ENCODE data around the gene RPTOR. TPM values are rescaled to one million over a fixed set of nuclear protein-coding genes. Genes with fewer than 3 reads are reported as not detected.
A peak's percentile ranks its signal among the peaks of the same experiment; 100 is the strongest.
"Not testable (repeated sequence)": the region's sequence is repeated elsewhere in the genome, so short reads cannot be mapped to it uniquely, and the experiment has no call there.

RPTOR gene
- total RNA-seq, 6 donors from 2014 or later, result 26.8 to 109 (median 36.8) TPM

DNA sequence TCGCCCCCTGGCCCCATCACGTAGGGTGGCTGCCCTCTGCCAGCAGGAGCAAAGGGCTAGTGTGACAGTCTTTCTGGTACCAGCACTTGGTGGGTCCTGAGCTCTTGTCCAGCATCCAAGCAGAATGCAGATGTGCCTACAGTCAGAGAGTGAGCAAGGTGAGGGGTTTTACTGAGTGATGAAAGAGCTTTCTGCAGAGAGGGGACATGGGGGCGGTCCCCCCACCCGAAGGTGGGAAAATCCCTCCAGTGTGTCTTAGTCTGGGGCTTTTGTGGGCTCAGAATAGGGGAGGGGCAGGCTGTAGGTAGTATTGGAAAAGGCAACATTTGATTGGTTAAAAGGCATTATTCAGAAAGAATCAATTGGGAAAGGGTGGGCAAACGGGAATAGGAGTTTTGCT, 152.3 kb downstream of the RPTOR start:
- WGBS, 2 donors, result 94 to 100% methylated on average over 5 of the region's 5 CpGs
- no peak overlapping the region for H3K27ac ChIP-seq
- no peaks in the 10 kb centered on the region for H3K36me3 ChIP-seq
- DNase-seq (no peak), ATAC-seq (ENCODE audit: low FRiP score in 2 of 2) (no peak)
- H3K4me3 ChIP-seq, result no peak overlapping the region
- no peaks in the 10 kb centered on the region for H3K27me3 ChIP-seq
- H3K4me1 ChIP-seq, result peaks cover 0 to 3% (median 0%) of the 10 kb centered on the region in 4 donors
- no peaks in the 10 kb centered on the region for H3K9me3 ChIP-seq
- TF ChIP-seq, protein P1, sequence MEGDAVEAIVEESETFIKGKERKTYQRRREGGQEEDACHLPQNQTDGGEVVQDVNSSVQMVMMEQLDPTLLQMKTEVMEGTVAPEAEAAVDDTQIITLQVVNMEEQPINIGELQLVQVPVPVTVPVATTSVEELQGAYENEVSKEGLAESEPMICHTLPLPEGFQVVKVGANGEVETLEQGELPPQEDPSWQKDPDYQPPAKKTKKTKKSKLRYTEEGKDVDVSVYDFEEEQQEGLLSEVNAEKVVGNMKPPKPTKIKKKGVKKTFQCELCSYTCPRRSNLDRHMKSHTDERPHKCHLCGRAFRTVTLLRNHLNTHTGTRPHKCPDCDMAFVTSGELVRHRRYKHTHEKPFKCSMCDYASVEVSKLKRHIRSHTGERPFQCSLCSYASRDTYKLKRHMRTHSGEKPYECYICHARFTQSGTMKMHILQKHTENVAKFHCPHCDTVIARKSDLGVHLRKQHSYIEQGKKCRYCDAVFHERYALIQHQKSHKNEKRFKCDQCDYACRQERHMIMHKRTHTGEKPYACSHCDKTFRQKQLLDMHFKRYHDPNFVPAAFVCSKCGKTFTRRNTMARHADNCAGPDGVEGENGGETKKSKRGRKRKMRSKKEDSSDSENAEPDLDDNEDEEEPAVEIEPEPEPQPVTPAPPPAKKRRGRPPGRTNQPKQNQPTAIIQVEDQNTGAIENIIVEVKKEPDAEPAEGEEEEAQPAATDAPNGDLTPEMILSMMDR (IDR thresholded peaks at IDR 0.05), result no peak
- TF ChIP-seq POLR2AphosphoS5 (IDR thresholded peaks at IDR 0.05), result no peak
- TF ChIP-seq EP300 (IDR thresholded peaks at IDR 0.05), result no peak
- no peak for TF ChIP-seq POLR2A (IDR thresholded peaks at IDR 0.05)

DNA sequence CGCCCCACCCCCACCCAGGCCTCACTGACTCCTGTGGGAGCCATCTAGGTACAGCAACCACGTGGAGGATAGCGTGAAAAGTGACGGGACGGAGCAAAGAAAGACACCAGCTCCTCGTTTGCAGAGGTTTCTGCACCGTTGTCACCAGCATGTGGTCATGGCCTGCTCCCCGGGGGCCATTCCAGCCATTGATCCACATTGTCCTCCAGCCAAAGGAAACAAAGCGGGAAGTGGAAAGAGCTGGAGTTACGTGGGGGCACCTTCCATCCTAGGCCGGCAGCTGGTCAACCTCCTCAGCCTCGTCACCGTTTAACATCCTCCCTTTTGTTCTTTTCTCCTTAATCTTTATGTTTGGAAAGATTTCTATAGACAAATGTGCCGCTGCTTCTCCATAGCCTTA, 153.7 kb downstream of the RPTOR start:
- Histone ChIP-seq H3K4me1 (peaks cover 0 to 3% (median 0%) of the 10 kb centered on the region in 4 donors), H3K27me3 (no peaks in the 10 kb centered on the region), H3K9me3 (no peaks in the 10 kb centered on the region), H3K4me3 (no peak overlapping the region), H3K36me3 (no peaks in the 10 kb centered on the region), H3K27ac (no peak overlapping the region)
- no peak for DNase-seq
- TF ChIP-seq POLR2A (IDR thresholded peaks at IDR 0.05) (no peak), EP300 (IDR thresholded peaks at IDR 0.05) (no peak), POLR2AphosphoS5 (IDR thresholded peaks at IDR 0.05) (no peak)
- TF ChIP-seq, protein P1 (IDR thresholded peaks at IDR 0.05), result no peak
- 90 to 91% methylated on average over 14 of the region's 14 CpGs for WGBS, 2 donors
- no peak for ATAC-seq (ENCODE audit: low FRiP score in 2 of 2)

DNA sequence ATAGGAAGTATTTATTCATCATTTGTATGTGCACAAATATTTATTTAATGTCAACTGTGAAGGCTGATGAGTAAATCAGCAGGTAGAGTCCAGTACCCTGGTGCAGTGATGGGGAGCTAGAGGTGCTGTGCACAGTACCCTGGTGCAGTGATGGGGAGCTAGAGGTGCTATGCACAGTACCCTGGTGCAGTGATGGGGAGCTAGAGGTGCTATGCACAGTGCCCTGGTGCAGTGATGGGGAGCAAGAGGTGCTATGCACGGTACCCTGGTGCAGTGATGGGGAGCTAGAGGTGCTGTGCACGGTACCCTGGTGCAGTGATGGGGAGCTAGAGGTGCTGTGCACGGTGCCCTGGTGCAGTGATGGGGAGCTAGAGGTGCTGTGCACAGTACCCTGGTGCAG, 154.6 kb downstream of the RPTOR start:
- not testable (repeated sequence) for ATAC-seq (ENCODE audit: low FRiP score in 2 of 2); H3K9me3 ChIP-seq; H3K27me3 ChIP-seq; H3K36me3 ChIP-seq; H3K4me1 ChIP-seq; DNase-seq; H3K27ac ChIP-seq; H3K4me3 ChIP-seq
- WGBS, 2 donors, result 94 to 100% methylated on average over 2 to 3 of the region's 3 CpGs

DNA sequence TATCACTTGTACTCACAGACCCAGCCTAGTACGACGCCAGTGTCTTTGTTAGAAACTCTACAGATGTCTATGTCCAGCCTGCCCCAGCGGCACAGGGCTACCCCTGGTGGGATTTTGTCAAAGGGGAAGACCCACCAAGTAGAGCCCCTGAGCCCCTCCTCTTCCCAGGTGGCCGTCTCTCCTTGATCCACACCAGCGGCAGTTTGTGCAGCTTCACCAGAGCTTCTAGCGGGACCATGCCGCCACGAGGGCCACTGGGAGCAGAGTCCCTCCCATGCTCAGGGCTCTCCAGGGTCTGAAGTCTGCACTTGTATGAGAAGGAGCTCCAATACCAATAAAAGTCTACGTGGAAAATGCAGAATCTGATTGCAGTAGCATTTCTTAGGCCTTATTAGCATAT, 157.1 kb downstream of the RPTOR start:
- Histone ChIP-seq H3K4me1 (peaks cover 0 to 7% (median 2%) of the 10 kb centered on the region in 4 donors), H3K9me3 (no peaks in the 10 kb centered on the region), H3K27ac (no peak overlapping the region), H3K4me3 (no peak overlapping the region), H3K27me3 (no peaks in the 10 kb centered on the region), H3K36me3 (no peaks in the 10 kb centered on the region)
- ATAC-seq (ENCODE audit: low FRiP score in 2 of 2), result no peak
- WGBS, 2 donors, result 87 to 91% methylated on average over 6 to 9 of the region's 9 CpGs
- DNase-seq, result peak in 1 of 2 donors; percentile 36
- TF ChIP-seq POLR2A (IDR thresholded peaks at IDR 0.05), result no peak
- TF ChIP-seq, protein P1 (IDR thresholded peaks at IDR 0.05), result no peak
- no peak for TF ChIP-seq POLR2AphosphoS5 (IDR thresholded peaks at IDR 0.05)
- no peak for TF ChIP-seq EP300 (IDR thresholded peaks at IDR 0.05)

DNA sequence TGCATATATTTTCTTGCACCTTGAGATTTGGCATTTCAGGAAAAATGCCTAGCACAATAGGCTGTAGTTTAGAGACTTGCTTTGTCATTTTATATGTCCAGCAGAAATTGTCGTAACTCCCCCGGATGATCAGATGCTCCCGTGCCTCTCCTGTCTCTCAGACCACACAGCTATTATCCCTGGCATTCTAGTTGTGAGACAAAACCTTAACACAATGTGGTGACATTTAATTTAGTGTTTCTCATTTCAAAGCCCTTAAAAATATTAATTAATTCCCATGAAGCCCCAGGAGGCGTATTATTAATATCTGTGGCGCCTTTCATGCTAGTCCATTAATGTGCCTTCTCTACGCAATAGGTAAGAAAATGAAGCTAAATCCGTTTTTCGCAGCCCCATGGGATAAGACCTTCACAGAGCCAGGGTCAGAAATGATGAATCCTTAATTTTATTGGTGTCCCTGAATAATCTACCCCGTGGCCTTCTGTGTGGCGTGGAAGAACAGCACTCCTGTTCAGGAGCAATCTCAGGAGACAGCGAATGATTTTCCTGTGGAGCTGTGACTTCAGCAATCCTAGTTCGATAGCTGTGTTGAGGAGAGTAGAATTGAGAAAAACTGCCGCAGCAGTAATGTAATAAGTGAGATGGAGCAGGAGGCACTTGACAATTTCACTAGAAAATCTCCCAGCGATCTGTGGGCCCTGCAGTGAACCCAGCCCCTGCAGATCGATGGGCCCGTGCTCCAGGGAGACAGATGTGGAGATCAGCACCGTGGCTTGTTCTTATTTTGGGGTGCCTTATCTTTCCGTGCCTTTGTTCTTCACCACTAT, 157.9 kb downstream of the RPTOR start:
- ATAC-seq (ENCODE audit: low FRiP score in 2 of 2) (no peak), DNase-seq (no peak)
- Histone ChIP-seq H3K36me3 (no peaks in the 10 kb centered on the region), H3K9me3 (no peaks in the 10 kb centered on the region), H3K4me3 (no peak overlapping the region), H3K4me1 (peaks cover 0 to 7% (median 2%) of the 10 kb centered on the region in 4 donors), H3K27ac (no peak overlapping the region), H3K27me3 (no peaks in the 10 kb centered on the region)
- TF ChIP-seq POLR2AphosphoS5 (IDR thresholded peaks at IDR 0.05), result no peak
- TF ChIP-seq, protein P1 (IDR thresholded peaks at IDR 0.05), result no peak
- 93 to 94% methylated on average over 18 of the region's 18 CpGs for WGBS, 2 donors

Measured in upper lobe of left lung (tissue), 6 donors.